D341Med (cell line): ENCODE results near the gene CD74.
"Not testable (repeated sequence)": the region's sequence is repeated elsewhere in the genome, so short reads cannot be mapped to it uniquely, and the experiment has no call there.

Experiments used
- DNase-seq: peaks from one replicate; pipeline ENCODE4 v3.0.0; 2012; ENCODE audit warnings: low spot score

CD74 gene

DNA sequence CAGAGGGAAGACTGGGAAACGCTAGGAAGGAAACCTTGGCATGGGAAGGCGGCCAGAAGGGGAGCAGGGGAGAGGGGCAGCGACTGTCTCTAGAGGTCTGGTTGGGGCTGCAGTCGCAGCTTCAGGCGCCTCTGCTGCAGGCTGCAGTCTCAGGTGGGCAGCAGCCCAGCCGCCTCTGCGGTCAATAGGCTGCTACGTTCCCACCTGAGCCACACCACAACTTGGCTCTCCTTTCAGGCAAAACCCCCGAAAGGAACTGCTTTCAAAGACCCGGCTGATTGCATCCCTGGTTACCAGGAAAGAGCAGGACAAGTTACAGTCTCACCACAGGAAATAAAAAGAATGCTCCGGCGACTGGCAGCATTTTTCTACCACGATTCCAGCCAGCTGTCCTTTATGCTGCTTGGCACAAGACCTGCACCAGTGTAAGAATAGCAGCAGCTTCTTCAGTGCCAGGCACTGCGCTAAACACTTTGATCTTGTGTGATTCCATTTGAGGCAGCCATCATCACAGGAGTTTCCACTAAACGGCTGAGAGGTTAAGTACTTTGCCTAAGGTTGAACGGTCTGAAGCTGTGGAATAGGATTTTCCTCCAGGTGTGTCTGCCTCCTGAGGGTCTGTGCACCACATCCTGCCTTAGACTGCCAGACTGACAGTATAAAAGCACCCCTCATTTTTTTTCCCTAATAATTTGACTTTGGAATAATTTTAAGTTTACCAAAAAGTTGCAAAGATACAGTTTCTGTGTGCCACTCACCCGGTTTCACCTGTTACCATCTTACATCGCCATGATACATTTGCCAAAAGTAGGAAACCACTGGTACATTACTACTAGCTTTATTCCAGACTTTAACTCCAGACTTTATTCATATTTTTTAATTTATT lies 29.3 kb upstream of the CD74 start:
- DNase-seq, result no peak

DNA sequence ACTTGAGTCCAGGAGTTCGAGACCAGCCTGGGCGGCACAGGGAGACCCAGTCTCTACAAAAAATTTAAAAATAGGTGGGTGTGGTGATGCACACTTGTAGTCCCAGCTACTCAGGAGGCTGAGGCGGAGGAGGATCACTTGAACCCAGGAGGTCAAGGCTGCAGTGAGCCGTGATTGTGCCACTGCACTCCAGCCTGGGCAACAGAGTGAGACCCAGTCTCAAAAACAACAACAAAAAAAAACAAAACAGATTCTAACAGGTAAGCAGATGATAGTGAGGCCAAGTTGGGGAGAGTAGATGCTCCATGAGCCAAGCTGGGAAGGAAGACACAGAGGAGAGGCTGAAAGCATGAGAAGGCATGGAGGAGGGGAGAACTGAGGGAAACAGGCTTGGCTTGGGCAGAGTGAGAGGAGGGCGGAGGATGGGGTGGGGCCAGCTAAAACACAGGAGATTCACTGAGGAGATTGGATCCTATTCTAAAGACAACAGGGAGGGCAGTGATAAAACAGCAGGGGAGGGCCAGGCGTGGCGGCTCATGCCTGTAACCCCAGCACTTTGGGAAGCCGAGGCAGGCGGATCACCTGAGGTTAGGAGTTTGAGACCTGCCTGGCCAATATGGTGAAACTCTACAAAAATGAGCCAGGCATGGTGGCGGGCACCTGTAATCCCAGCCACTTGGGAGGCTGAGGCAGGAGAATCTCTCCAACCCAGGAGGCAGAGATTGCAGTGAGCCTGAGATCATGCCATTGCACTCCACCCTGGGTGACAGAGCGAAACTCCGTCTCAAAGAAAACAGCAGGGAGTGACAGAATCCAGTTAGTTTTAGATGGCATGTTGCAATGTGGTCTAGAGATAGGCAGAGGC lies 28.5 kb upstream of the CD74 start:
- DNase-seq, result no peak

DNA sequence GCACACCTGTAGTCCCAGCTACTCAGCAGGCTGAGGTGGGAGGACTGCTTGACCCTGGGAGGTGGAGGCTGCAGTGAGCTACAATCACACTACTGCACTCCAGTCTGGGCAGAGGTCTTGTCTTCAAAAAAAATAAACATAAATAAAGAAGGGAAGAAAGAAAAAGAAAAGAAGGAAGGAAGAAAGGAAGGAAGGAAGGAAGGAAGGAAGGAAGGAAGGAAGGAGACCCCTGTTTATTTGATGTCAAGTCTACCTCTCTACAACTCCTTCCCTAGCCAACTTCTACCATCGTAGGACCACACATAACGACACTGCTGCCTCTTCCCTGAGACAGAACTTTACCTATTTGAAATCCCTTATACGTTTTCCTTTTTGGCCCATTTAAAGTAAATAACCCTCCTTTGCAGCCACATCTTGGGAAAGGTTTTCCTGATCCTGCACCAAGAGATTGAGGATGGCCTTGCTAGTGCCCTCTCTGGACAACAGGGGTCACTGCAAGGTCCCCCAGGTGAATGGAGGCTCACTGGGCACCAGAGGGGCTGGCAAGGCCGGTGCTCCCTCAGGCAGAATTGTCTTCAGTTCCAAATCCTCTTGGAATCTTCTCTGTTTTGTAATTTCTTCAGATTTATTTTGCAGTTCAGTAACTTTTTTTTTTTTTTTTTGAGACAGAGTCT lies 26.3 kb upstream of the CD74 start:
- peak; percentile 64 for DNase-seq

DNA sequence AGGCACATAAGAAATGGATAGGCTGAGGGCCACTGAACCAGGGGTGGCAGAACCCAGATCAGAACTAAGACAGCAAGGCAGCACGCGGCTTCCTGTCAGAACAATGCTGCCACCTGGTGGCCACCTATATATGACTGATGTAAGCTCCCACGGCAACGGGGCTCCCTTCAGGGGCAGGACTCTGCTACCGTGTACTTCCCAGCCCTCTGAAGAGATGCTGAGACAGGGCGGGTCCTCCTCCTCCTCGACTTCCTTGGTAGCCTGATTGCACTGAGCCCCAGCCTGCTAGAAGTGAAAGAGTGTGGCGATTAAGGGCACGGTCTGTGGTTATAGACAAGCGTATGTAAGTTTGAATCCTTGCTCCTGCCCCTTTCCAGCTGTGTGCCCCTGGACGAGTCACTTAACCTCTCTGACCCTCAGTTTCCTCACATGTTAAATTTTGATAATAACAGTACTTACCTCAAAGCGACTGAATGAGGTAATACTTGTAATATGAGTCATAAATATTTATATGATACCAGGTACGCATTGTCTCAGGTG lies 23.5 kb upstream of the CD74 start:
- DNase-seq, result peak; percentile 85

DNA sequence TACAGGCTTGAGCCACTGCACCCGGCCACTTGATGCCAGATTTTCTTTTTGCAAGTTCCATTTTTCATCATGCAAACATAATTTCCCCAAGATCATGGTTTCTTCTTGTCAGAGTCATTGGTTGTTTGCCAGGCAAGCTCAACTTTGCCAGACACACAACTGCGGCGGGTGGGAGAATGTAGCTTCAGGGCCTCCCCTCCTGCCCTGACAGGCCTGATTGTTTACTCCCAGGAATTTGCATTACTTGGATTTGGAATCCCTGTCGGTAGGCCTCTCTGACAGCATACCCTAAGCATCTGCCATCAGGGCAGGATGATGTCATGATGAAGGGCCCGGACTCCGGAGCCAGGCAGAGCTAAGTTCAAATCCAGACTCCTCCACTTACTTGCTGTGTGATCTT lies 21.8 kb upstream of the CD74 start:
- no peak for DNase-seq

DNA sequence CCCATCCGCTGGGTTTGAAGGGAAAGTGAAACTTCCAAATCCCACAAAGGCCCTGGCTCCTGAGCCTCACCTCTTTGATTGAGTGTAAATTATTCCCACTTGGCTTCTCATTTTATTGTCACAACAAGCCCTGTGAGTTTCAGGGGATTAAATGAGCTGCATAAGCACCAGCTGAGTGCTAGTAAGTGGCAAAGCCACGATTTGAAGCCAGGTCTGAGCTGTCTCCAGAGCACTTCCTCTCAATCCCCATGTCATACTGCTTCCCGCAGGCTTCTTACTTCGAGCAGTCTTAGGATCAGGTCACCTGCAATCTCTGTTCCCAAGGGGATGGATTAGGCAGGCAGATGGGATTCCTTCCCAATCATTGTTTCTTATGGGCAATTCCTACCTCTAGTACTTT lies 18.9 kb upstream of the CD74 start:
- DNase-seq, result peak; percentile 64

DNA sequence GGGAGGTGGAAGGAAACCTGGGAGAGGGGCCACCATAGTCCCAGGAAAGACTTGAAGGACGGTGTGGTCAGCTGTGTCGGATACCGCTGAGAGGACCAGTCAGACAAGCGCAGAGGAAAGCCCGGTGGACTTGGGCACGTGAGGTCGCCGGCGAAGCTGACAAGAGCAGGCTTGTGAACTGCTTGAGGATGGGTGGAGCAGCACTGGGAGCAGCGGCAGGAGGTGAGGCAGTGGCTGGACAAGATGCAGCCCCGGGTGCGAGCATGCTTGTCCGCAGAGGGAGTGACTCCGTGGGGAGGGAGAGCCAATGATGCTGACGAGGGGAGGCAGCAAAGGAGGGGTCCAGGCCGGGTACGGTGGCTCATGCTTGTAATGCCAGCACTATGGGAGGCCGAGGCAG lies 18.3 kb upstream of the CD74 start:
- no peak for DNase-seq

DNA sequence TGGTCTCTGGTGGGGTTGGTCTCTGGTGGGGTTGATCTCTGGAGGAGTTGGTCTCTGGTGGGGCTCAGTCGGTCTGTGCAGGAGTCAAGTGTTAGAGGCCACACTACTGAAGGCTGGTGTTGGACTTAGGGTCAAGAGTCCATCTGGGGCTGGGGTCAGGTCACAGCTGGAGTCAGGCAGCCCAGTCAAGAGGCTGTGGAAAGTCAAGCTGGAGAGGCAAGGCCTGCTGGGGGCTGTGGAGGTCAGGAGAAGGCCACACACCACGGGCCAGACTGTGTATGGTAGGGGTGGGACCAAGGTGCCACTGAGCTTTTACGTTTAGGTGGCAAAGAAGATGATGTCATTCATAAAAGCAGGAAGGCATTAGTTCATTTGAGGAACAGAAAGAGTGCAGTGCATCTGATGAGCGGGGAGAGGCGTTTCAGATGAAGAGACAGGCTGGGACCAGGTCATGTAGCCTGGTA lies 16.7 kb upstream of the CD74 start:
- DNase-seq, result no peak

DNA sequence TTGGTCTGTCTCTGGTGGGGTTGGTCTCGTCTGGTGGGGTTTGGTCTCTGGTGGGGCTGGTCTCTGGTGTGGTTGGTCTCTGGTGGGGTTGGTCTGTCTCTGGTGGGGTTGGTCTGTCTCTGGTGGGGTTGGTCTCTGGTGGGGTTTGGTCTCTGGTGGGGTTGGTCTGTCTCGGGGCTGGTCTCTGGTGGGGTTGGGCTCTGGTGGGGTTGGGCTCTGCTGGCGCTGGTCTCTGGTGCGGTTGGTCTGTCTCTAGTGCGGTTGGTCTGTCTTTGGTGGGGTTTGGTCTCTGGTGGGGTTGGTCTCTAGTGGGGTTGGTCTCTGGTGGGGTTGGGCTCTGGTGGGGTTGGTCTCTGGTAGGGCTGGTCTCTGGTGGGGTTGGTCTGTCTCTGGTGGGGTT lies 16.3 kb upstream of the CD74 start:
- no peak for DNase-seq

DNA sequence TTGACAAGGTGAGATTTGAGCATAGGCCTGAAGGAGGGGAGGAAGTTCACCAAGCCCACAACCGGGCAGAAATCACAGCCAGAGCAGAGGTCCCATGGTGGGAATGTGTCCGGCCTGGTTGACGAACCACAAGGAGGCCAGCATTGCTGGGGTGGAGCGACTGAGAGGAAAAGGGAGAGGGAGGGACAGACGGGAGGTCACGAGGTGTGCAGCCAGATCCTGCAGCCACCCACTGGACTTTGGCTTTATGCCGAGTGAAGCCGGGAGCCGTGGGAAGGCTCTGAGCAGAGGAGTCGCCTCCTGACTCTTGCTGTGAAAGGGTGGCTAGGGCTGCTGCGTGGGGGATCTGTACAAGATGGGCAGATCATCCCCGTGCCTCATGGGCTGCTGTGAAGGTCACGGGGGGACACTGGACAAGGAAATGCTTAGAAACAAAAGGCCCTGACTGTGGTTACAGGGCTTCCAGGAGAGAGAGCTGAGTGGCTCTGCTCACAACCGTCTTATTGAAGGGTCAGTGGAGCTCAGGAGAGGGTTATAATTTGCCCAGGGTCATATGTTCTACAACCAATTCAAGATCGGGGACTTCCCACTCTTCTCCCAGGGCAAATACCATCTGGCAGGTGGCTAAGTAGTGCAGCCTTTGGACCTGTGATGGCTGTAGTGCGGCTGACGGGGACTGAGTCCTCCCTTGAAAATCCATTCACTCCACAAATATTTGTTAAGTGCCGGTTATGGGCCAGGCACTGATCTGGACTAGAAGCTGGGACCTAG lies 15.6 kb upstream of the CD74 start:
- no peak for DNase-seq

DNA sequence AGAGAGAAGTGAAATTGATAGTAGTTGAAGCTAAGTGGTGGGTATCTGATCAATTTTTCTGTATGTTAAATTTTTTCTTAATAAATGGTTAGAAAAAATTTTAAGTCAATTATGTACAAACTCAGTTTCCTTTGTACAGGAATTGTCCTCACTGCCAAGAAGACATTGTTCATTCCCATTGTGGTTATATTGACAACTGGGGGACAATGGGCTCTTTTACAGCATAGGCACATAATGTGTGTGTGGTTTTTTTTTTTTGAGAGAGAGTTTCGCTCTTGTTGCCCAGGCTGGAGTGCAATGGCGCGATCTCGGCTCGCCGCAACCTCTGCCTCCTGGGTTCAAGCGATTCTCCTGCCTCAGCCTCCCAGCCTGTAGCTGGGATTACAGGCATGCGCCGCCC lies 13.5 kb upstream of the CD74 start:
- not testable (repeated sequence) for DNase-seq

DNA sequence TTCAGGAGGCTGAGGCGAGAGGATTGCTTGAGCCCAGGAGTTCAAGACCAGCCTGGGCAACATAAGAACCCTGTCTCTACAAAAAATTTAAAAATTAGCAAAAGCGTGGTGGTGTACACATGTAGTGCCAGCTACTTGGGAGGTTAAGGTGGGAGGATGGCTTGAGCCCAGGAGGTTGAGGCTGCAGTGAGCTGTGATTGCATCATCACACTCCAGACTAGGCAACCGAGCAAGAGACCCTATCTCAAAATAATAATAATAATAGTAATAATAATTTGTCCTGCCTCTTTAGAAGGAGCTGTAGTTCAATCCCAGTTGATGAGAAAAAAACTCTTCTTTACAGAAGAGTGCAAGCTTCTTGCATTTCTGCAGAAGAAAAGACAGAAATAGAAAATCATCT lies 10.0 kb upstream of the CD74 start:
- no peak for DNase-seq

DNA sequence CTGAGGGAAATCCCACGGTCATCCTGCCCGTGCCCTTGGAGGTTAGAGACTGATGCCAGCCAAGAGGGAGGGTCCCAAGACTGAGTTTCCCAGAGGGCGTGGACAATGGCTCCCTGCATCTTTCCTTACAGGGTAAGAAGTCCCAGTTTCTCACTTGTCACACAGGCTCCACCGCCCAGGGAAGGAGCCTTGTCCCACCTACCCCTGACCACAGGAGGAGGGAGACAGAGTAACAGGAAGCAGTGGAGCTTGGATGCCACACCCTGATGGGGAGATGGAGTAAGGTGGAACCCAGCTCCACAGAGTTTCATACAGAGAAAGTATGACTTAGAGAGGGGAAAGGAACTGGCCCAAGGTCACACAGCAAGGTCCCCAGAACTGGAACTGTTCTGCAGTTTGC lies 9.4 kb upstream of the CD74 start:
- DNase-seq, result no peak

DNA sequence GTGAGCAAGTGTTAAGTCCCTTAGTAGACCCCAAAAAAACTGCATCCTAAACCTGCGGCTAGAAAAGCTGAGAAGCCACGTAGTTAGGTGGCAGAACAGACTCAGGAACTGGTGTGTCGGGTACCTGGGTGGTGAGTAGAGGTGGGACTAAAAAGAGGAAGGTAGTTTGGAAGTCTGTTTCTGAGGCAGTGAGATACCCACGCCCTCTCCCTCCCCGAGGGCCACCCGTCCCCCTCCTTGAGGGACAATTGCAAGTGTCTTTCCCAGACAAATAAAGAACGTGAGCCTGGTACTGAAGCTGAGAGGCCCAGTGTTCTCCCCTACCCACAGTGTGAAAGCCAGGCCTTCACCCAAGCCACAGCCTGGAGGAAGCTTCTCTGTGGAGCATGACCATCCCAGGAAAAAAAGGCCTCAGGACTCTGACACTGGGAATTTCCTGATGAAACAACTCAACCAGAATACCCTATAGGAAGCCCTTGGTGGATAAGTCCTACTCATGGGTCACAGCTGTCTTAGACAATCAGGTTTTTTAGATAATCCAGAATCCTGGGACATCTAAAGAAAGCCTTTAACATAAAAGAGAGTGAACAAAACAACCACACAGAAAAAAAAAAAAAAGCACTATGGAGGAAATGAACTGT lies 7.0 kb upstream of the CD74 start:
- no peak for DNase-seq

DNA sequence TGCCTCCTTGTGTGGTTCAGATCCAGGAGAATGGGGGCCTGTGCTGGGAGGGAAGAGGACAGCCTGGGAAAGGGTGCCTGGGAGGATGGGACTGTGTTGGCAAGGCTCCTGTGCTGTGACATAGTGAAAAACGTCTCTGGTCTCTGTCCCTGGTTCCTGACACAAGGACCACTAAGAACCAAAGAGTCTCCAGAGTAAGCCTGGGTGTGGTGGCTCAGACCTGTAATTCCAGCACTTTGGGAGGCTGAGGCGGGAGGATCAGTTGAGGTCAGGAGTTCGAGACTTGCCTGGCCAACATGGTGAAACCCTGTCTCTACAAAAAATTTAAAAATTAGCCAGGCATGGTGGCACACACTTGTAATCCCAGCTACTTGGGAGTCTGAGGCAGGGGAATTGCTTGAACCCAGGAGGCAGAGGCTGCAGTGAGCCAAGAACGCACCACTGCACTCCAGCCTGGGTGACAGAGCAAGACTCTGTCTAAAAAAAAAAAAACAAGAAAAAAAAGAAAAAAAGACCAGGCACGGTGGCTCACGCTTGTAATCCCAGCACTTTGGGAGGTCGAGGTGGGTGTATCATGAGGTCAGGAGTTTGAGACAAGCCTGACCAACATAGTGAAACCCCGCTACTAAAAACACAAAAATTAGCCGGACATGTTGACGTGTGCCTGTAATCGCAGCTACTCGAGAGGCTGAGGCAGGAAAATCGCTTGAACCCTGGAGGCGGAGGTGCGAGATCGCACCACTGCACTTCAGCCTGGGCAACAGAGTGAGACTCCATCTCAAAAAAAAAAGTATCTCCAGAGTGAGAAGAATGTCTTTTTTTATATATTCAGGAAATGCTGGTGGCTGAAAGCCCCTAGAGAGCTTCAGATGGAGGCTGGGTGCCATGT lies 1.4 kb upstream of the CD74 start:
- not testable (repeated sequence) for DNase-seq

DNA sequence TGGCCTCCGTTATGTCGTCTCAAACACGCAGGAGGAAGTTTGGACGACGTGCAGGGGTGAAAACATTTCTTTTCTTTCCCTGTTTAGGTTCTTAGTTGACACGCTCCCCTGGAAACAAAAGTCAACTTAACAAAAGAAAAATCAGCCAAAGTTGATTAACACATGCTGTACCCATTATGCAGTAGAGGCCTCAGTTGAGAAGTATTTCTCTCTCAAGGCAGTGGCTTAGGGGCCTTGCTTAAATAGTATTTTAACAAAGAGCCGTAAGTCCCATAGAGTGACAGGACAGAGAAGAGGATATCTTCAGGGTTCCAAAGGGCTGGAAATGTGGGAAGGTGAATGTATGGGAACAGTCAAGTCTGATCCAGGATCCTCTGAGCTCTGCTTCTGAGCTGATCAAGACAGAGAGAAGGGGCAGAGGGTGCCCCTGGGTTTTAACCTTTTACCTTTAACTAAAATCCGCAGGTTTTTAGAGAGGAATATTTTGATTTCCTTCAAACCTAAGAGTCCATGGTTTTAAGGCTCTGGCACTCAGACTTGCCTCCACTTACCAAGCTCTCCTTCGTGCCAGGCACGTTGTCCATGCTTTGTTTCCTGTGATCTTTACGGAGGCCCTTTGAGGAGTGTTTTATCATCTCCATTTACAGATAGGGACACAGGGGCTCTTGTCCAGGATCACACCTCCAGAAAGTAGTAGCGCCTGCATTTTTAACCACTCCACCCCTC lies 629 bp upstream of the CD74 start:
- no peak for DNase-seq

DNA sequence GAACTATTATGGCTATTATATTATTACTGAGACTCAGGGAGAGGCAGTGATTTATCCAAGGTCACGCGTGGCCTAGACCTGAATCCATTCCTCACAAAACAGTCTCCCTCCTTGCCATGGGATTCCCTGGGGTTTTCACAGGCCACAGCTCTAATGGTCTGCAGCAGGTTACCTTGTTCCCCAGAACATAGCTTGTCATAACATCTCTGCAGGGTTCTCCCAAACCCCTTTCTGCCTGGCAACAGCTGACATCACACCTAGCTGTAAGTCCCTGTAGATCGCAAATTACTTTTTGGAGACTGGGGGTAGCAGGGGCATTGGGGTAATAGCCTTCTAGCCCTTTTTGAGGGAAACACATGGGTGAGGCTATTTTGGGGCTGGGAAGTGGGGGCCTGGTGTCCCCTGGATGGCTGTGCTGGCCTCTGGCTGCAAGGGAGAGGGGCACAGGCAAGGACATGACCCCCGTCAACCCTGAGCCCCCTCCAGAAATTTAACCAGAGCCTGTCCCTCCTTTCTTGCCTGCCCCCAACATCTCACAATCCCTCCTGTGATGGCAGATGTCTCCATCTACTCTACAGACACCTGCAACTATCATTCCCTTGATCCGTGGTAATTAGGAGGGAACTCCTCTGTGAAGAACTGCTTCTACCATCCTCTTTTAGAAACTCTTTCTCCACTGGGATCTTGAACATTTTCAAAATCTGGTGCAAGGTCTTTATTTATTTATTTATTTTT lies 1.3 kb downstream of the CD74 start:
- DNase-seq, result peak; percentile 39

DNA sequence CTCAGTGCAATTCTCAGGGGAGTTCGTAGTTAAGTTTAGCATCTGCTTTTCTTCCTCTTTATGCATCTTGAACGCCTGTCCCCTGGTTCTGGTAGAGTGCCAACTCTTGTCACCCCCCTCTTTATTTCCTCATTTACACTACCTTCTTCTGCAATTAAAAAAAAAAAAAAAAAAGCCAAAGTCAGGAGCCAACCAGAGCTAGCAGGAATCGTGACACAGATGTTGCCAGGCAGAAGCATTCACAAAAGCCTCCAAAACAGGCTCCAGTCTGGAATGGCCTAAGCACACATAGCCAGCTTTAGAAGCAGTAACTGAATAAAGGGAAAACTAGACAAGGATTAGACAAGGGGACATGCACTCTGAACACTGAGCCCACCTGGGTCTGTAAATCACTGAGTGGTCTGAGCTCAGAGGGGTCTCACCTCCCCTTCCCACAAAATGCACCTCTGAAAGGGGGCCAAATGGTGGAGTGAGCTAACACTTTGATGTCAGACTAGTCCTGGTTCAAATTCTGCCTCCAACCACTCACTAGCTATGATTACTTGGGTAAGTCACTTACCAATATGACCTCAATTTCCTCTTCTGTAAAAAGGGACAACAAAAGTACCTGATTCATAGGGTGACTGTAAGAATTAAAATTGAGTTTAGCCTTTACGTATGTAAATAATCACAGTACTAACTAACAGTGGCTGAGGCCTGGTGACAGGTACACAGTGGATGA lies 2.0 kb downstream of the CD74 start:
- DNase-seq, result peak; percentile 80
